Endothelial cell (in vitro differentiated cells): ENCODE measurements around the gene LAIR2. TPM values are rescaled to one million over a fixed set of nuclear protein-coding genes. Genes with fewer than 3 reads are reported as not detected.

Experiments used
- DNase-seq: peaks from one replicate; pipeline ENCODE4 v3.0.0; 2021; ENCODE audit warnings: low spot score
- H3K27ac Mint-ChIP-seq: one replicate; pipeline ENCODE4 v1.8.0; 2021; ENCODE audit warnings: mixed read lengths, inconsistent platforms; ENCODE audit not compliant: unreplicated experiment
- H3K27me3 Mint-ChIP-seq: one replicate; pipeline ENCODE4 v1.8.0; 2021; ENCODE audit warnings: mild to moderate bottlenecking, moderate library complexity, mixed read lengths, inconsistent platforms; ENCODE audit not compliant: unreplicated experiment
- H3K36me3 Mint-ChIP-seq: one replicate; pipeline ENCODE4 v1.8.0; 2021; ENCODE audit warnings: mild to moderate bottlenecking, low read depth, mixed read lengths, inconsistent platforms; ENCODE audit not compliant: unreplicated experiment
- H3K4me1 Mint-ChIP-seq: one replicate; pipeline ENCODE4 v1.8.0; 2021; ENCODE audit warnings: mild to moderate bottlenecking, mixed read lengths, inconsistent platforms; ENCODE audit not compliant: unreplicated experiment
- H3K4me3 Mint-ChIP-seq: one replicate; pipeline ENCODE4 v1.8.0; 2021; ENCODE audit warnings: mild to moderate bottlenecking, mixed read lengths, inconsistent platforms; ENCODE audit not compliant: unreplicated experiment
- H3K9me3 Mint-ChIP-seq: one replicate; pipeline ENCODE4 v1.8.0; 2021; ENCODE audit warnings: mixed read lengths, inconsistent platforms; ENCODE audit not compliant: unreplicated experiment
- CTCF ChIP-seq: fragments of 200-600 bp; sonication (generic); IDR thresholded peaks from one replicate; pipeline ENCODE4 v1.5.0; 2021; ENCODE audit warnings: antibody characterized with exemption; ENCODE audit not compliant: unreplicated experiment
- total RNA-seq: library from RNA; stranded (reverse); fragmentation: NEBNext Ultra II Directional; extraction: Animal tissue kit (Norgen Biotek cat#: 25700); gene quantifications from one replicate; pipeline ENCODE4 v1.2.1, GENCODE V29; 2021; ENCODE audit not compliant: unreplicated experiment

The LAIR2 gene
- total RNA-seq, 1 donor from 2014 or later = not detected

GRCh38 chr19:54477650-54478049 is 25.0 kb upstream of the LAIR2 start:
- H3K9me3 Mint-ChIP-seq = no peaks in the 10 kb centered on the region
- H3K27ac Mint-ChIP-seq = no peak overlapping the region
- H3K4me1 Mint-ChIP-seq = peaks cover 4% of the 10 kb centered on the region

DNA sequence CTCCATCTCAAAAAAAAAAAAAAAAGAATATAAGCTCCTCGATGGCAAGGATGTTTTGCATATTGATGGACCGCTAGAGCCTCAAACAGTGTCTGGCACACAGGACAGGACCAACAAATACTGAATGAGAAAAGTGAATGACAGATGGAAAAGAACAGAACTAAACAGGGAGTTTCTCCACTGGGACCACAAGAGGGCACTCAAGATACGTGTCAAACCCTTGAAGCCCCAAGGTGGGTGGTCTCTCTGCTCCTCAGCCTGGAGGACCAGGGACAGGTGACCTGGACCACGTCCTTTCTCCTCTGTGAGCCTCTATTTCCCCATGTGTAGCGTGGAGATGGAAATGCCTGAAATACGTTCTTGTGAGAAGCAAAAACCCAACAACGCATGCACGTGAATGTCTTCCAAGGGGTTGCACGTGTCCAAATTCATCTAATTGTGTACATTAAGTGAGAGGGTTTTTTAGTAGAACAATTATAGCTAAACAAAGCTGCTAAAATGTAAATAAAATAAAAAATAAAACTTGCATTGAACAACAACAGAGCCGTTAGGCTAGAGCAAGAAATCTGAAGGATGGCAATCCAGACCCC is 23.9 kb upstream of the LAIR2 start:
- H3K9me3 Mint-ChIP-seq = no peaks in the 10 kb centered on the region

More at GRCh38 chr19:54477650-54478049, 25.0 kb upstream of the LAIR2 start:
- TF ChIP-seq CTCF = no peak
- Mint-ChIP-seq H3K4me3 (no peak overlapping the region), H3K27me3 (no peaks in the 10 kb centered on the region), H3K36me3 (no peaks in the 10 kb centered on the region)
- DNase-seq = no peak

GRCh38 chr19:54480051-54480450 is 22.6 kb upstream of the LAIR2 start:
- peaks cover 6% of the 10 kb centered on the region for H3K9me3 Mint-ChIP-seq
- H3K36me3 Mint-ChIP-seq = no peaks in the 10 kb centered on the region
- no peak for TF ChIP-seq CTCF
- no peak for DNase-seq
- no peaks in the 10 kb centered on the region for H3K27me3 Mint-ChIP-seq
- no peak overlapping the region for H3K4me3 Mint-ChIP-seq
- no peak overlapping the region for H3K27ac Mint-ChIP-seq
- no peaks in the 10 kb centered on the region for H3K4me1 Mint-ChIP-seq

More for the DNA sequence above, 23.9 kb upstream of the LAIR2 start:
- H3K36me3 Mint-ChIP-seq = no peaks in the 10 kb centered on the region
- DNase-seq = peak; percentile 50
- peak; percentile 56 for TF ChIP-seq CTCF
- no peak overlapping the region for H3K4me3 Mint-ChIP-seq
- no peak overlapping the region for H3K27ac Mint-ChIP-seq
- H3K4me1 Mint-ChIP-seq = no peaks in the 10 kb centered on the region
- H3K27me3 Mint-ChIP-seq = no peaks in the 10 kb centered on the region

GRCh38 chr19:54481326-54481930 is 21.2 kb upstream of the LAIR2 start:
- Mint-ChIP-seq H3K27me3 (no peaks in the 10 kb centered on the region), H3K4me3 (no peak overlapping the region), H3K36me3 (no peaks in the 10 kb centered on the region), H3K4me1 (no peaks in the 10 kb centered on the region), H3K9me3 (peaks cover 6% of the 10 kb centered on the region), H3K27ac (no peak overlapping the region)
- DNase-seq = peak; percentile 64
- TF ChIP-seq CTCF = peak; percentile 68

GRCh38 chr19:54482889-54483288 is 19.7 kb upstream of the LAIR2 start:
- no peak for TF ChIP-seq CTCF
- Mint-ChIP-seq H3K36me3 (no peaks in the 10 kb centered on the region), H3K4me1 (no peaks in the 10 kb centered on the region), H3K9me3 (peaks cover 6% of the 10 kb centered on the region), H3K27ac (no peak overlapping the region), H3K4me3 (no peak overlapping the region), H3K27me3 (no peaks in the 10 kb centered on the region)
- no peak for DNase-seq
